ENCODE results near the gene RANBP10. TPM values are rescaled to one million over a fixed set of nuclear protein-coding genes. Genes with fewer than 3 reads are reported as not detected.

Gene RANBP10
- total RNA-seq, 1 donor from 2014 or later, result 21.7 TPM

DNA sequence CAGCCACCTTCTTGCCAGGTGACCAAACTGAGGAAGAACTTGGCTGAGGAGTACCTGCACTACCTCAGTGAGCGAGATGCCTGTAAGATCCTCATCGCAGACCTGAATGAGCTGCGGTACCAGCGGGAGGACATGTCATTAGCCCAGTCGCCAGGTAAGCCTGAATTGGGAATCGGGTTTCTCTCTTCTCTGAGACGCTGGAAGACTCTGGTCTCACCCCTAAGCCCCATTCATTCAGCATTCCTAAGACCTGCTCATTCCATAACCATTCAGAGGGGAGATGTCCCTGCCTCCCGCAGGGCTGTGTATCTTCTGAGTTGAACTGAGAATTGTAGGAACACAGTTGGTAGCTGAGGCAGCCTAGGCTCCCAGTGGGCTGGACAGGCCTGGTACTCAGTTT, 18.8 kb upstream of the RANBP10 start:
- no peak for DNase-seq (ENCODE audit: low read depth, low spot score)
- Mint-ChIP-seq H3K27ac (ENCODE audit: unreplicated experiment) (no peak overlapping the region), H3K36me3 (ENCODE audit: low read depth) (peaks cover 4% of the 10 kb centered on the region), H3K4me3 (no peak overlapping the region), H3K9me3 (no peaks in the 10 kb centered on the region), H3K27me3 (ENCODE audit: low read depth) (no peaks in the 10 kb centered on the region), H3K4me1 (no peaks in the 10 kb centered on the region)
- TF ChIP-seq, protein P1, sequence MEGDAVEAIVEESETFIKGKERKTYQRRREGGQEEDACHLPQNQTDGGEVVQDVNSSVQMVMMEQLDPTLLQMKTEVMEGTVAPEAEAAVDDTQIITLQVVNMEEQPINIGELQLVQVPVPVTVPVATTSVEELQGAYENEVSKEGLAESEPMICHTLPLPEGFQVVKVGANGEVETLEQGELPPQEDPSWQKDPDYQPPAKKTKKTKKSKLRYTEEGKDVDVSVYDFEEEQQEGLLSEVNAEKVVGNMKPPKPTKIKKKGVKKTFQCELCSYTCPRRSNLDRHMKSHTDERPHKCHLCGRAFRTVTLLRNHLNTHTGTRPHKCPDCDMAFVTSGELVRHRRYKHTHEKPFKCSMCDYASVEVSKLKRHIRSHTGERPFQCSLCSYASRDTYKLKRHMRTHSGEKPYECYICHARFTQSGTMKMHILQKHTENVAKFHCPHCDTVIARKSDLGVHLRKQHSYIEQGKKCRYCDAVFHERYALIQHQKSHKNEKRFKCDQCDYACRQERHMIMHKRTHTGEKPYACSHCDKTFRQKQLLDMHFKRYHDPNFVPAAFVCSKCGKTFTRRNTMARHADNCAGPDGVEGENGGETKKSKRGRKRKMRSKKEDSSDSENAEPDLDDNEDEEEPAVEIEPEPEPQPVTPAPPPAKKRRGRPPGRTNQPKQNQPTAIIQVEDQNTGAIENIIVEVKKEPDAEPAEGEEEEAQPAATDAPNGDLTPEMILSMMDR (conservative IDR thresholded peaks at IDR 0.05), result no peak

DNA sequence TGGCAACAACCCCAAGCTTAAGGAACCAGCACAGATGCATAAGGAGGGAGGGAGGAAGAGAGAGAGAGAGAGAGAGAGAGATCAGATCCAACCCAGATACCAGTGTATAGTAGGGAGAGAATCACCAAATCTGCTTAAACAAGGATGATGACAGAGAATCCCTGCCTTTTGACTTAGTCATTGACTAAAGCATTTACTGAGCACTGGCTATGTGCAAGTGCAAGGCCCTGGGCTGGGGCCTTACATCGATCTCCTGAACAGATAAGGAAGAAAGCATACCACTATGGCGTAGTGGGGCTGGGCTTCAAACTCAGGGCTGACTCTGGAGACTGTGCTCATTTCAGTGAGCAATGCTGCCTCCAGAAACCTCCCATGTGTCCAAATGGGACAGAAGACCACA, 16.2 kb upstream of the RANBP10 start:
- no peaks in the 10 kb centered on the region for H3K4me1 Mint-ChIP-seq
- no peak for DNase-seq (ENCODE audit: low read depth, low spot score)
- H3K27me3 Mint-ChIP-seq (ENCODE audit: low read depth), result no peaks in the 10 kb centered on the region
- peaks cover 4% of the 10 kb centered on the region for H3K36me3 Mint-ChIP-seq (ENCODE audit: low read depth)
- no peaks in the 10 kb centered on the region for H3K9me3 Mint-ChIP-seq
- no peak overlapping the region for H3K4me3 Mint-ChIP-seq
- no peak overlapping the region for H3K27ac Mint-ChIP-seq (ENCODE audit: unreplicated experiment)
- TF ChIP-seq, protein P1 (conservative IDR thresholded peaks at IDR 0.05), result no peak

DNA sequence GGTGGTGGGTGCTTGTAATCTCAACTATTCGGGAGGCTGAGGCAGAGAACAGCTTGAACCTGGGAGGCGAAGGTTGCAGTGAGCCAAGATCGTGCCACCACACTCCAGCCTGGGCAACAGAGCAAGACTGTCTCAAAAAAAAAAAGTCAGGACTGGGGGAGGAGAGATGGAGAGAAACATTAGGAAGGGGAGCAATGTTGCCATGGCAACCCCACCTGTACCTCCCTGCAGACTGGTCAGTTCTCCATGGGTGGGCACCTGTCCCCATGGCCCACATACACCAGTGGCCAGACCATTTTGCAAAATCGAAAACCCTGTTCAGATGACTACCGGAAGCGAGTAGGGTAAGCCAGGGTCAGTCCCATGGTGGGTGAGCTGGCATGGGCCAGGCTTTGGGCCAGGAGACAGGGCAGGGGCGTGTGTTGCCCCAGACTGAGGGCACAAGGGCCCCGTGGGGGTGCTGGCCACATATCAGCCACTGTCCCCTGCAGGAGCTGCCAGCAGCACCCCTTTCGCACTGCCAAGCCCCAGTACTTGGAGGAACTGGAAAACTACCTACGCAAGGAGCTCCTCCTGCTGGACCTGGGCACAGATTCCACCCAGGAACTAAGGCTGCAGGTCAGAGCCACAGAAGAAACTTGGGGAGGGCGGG, 14.4 kb upstream of the RANBP10 start:
- no peak for DNase-seq (ENCODE audit: low read depth, low spot score)
- H3K27ac Mint-ChIP-seq (ENCODE audit: unreplicated experiment), result no peak overlapping the region
- no peaks in the 10 kb centered on the region for H3K27me3 Mint-ChIP-seq (ENCODE audit: low read depth)
- H3K4me1 Mint-ChIP-seq, result peaks cover 3% of the 10 kb centered on the region
- TF ChIP-seq, protein P1 (conservative IDR thresholded peaks at IDR 0.05), result no peak
- H3K9me3 Mint-ChIP-seq, result no peaks in the 10 kb centered on the region
- no peak overlapping the region for H3K4me3 Mint-ChIP-seq
- H3K36me3 Mint-ChIP-seq (ENCODE audit: low read depth), result no peaks in the 10 kb centered on the region

DNA sequence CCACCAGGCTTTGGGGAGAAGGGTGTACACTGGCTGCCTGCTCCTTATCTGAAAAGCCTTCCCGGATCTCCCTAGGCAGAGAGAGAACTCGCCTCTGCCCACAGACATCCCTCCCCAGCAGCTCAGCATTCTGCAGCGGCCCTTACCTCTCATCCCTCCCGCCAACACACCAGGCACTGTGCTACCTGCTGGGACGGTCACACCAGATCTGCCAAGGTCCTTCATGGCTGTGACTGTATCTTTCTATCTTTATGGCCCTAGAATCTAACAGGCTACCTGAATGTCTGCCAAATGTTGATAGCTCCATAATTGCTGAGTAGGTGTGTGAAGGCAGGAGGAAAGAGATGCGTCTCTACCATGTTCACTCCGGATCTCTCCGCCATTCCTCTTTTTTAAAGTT, 8.2 kb upstream of the RANBP10 start:
- Mint-ChIP-seq H3K4me3 (no peak overlapping the region), H3K27ac (ENCODE audit: unreplicated experiment) (peak overlapping the region; percentile 43), H3K36me3 (ENCODE audit: low read depth) (no peaks in the 10 kb centered on the region), H3K4me1 (peaks cover 3% of the 10 kb centered on the region), H3K27me3 (ENCODE audit: low read depth) (no peaks in the 10 kb centered on the region), H3K9me3 (no peaks in the 10 kb centered on the region)
- DNase-seq (ENCODE audit: low read depth, low spot score), result no peak
- TF ChIP-seq, protein P1 (conservative IDR thresholded peaks at IDR 0.05), result no peak

DNA sequence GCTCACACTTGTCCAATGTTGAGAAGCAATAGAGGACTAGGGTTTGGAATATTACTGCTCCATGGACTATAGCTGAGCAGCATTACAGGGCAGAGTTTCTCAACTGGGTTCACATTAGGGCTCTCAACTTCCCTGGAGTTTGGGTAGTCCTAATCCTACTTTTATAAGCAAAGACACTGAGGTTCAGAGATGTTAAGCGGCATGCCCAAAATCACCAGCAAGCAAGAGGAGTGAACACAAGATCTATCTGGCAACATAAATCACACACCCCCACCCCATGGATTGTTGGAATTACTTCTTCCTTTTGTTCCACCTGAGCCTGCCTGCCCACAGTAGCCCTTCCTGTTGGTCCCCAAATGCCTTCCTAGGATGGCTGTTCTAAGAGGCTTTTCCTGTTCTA, 5.5 kb upstream of the RANBP10 start:
- TF ChIP-seq, protein P1 (conservative IDR thresholded peaks at IDR 0.05), result no peak
- Mint-ChIP-seq H3K27me3 (ENCODE audit: low read depth) (no peaks in the 10 kb centered on the region), H3K4me3 (no peak overlapping the region), H3K27ac (ENCODE audit: unreplicated experiment) (no peak overlapping the region), H3K9me3 (no peaks in the 10 kb centered on the region), H3K36me3 (ENCODE audit: low read depth) (no peaks in the 10 kb centered on the region), H3K4me1 (peaks cover 13% of the 10 kb centered on the region)
- no peak for DNase-seq (ENCODE audit: low read depth, low spot score)
